AG09309 (cell line): ENCODE data around the gene LPAR3.

Experiments
- DNase-seq: peaks from one replicate; pipeline ENCODE4 v3.0.0-alpha.2; 2010; ENCODE audit warnings: low read depth
- H3K4me3 ChIP-seq: 2 replicates; pipeline ENCODE4 v1.5.1; 2011; ENCODE audit warnings: mild to moderate bottlenecking, low read depth, low read length, moderate library complexity; ENCODE audit not compliant: control insufficient read depth
- TF ChIP-seq, protein P1 (sequence below): IDR thresholded peaks from 2 replicates; pipeline ENCODE4 v1.5.1; 2011; ENCODE audit warnings: mild to moderate bottlenecking, low read depth, low read length, inconsistent platforms; ENCODE audit not compliant: insufficient read depth, control insufficient read depth; ENCODE audit errors: missing control alignments

LPAR3 gene

DNA sequence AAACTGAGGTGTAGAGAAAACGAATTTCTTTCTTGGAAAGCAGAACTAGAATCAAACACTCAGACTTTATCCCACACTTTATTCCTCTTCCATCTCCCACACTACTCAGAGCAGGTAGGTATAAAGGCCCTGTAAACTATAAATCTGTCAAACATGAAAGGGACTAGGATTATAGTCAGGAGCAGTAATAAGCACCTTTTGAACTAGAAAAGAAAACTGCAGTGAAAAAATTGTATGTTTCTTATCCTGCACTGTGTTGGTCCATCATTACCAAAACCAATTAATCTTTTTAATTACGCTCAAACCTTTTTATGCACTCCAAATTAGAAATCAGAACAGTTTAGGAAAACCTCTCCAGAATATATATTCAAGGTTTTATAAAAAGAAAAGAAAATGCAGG is 47.6 kb downstream of the LPAR3 start:
- TF ChIP-seq, protein P1, sequence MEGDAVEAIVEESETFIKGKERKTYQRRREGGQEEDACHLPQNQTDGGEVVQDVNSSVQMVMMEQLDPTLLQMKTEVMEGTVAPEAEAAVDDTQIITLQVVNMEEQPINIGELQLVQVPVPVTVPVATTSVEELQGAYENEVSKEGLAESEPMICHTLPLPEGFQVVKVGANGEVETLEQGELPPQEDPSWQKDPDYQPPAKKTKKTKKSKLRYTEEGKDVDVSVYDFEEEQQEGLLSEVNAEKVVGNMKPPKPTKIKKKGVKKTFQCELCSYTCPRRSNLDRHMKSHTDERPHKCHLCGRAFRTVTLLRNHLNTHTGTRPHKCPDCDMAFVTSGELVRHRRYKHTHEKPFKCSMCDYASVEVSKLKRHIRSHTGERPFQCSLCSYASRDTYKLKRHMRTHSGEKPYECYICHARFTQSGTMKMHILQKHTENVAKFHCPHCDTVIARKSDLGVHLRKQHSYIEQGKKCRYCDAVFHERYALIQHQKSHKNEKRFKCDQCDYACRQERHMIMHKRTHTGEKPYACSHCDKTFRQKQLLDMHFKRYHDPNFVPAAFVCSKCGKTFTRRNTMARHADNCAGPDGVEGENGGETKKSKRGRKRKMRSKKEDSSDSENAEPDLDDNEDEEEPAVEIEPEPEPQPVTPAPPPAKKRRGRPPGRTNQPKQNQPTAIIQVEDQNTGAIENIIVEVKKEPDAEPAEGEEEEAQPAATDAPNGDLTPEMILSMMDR = no peak
- H3K4me3 ChIP-seq = no peak overlapping the region
- no peak for DNase-seq

DNA sequence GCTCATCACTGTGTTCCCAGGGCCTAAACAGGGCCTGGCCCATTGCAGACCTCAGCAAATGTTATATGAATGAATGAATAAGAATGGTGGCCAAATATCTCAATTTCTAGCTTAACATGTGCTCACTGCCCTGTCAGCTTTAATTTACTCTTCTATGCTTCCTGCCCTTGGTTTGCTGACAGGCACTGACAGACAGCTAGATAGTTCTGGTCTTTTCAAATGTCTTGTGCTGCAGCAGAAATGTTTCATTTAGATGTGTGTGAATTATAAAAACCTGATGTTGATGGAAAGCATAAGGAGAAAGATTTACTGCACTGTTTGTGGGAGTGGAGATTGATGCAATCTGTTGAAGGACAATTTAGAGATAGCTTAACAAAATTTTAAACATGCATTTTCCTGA is 48.9 kb downstream of the LPAR3 start:
- DNase-seq = no peak
- TF ChIP-seq, protein P1 = no peak
- no peak overlapping the region for H3K4me3 ChIP-seq

- TF ChIP-seq, protein P1 = no peak
- no peak overlapping the region for H3K4me3 ChIP-seq
- no peak for DNase-seq
Observed at GRCh38 chr1:84842748-84843231, 50.2 kb downstream of the LPAR3 start.

DNA sequence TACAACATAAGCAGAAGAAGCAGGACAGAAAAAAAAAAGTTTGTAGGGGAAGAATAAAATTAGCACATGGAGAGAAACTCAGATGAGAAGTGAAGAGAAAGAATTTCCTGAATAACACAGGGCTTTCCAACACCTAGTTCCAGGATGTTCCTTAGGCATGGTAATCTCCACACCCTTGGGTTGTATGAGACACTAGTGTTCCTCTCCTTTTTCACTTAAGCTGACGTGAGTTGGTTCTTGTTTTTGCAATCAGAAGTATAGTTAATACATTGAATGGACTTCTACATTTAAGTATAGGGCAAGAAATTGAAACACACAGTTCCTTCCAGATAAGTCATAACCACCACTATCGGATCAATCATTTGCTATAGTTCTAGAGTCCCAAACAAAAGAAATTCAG is 51.0 kb downstream of the LPAR3 start:
- H3K4me3 ChIP-seq = no peak overlapping the region
- DNase-seq = no peak
- TF ChIP-seq, protein P1 = no peak

GRCh38 chr1:84840346-84840745 is 52.7 kb downstream of the LPAR3 start:
- no peak overlapping the region for H3K4me3 ChIP-seq
- TF ChIP-seq, protein P1 = no peak
- no peak for DNase-seq

GRCh38 chr1:84839544-84839943 is 53.5 kb downstream of the LPAR3 start:
- no peak for DNase-seq
- TF ChIP-seq, protein P1 = no peak
- H3K4me3 ChIP-seq = no peak overlapping the region

- H3K4me3 ChIP-seq = no peak overlapping the region
- TF ChIP-seq, protein P1 = no peak
- no peak for DNase-seq
Observed at GRCh38 chr1:84836145-84836544, 56.9 kb downstream of the LPAR3 start.
